Left kidney (tissue), 8 donors: Measurements from ENCODE around the gene VWA5B1. TPM values are rescaled to one million over a fixed set of nuclear protein-coding genes. Genes with fewer than 3 reads are reported as not detected.
"Not testable (repeated sequence)": the region's sequence is repeated elsewhere in the genome, so short reads cannot be mapped to it uniquely, and the experiment has no call there.

Source experiments
- DNase-seq: peaks from one replicate; pipeline ENCODE4 v3.0.0-alpha.2; 2013
- long read RNA-seq, 8 donors: transcript quantifications; one replicate each; lab custom pipeline, GENCODE V29; 2026
- polyA plus RNA-seq: library from polyadenylated mRNA; unstranded; fragments of 120-200 nt; gene quantifications from one replicate; pipeline ENCODE4 v1.2.1, GENCODE V29; 2013; ENCODE audit not compliant: insufficient read length

Gene VWA5B1
- 2.5 TPM for polyA plus RNA-seq
- long read RNA-seq, donor 1 = 0 reads
- long read RNA-seq, donor 2 = 0 reads
- long read RNA-seq, donor 3 = 0 reads
- long read RNA-seq, donor 4 = 0 reads
- long read RNA-seq, donor 5 = 0 reads
- long read RNA-seq, donor 6 = 0 reads
- long read RNA-seq, donor 7 = 0 reads
- long read RNA-seq, donor 8 = 0 reads

GRCh38 chr1:20290624-20291597, at the start of gene VWA5B1:
TSS of gene VWA5B1 (plus strand) at chr1:20290875. CDS start at chr1:20310602, 19,727 bp downstream.
- DNase-seq = peak; percentile 49

GRCh38 chr1:20242890-20243479, 47.7 kb upstream of the VWA5B1 start:
- DNase-seq = no peak

- DNase-seq = no peak
Measured at GRCh38 chr1:20248971-20249612, 41.6 kb upstream of the VWA5B1 start.

GRCh38 chr1:20250340-20250989, 40.2 kb upstream of the VWA5B1 start:
- DNase-seq = no peak

GRCh38 chr1:20252587-20252986, 38.1 kb upstream of the VWA5B1 start:
- DNase-seq = no peak

- DNase-seq = no peak
Measured at GRCh38 chr1:20255666-20256065, 35.0 kb upstream of the VWA5B1 start.

GRCh38 chr1:20259646-20260045, 31.0 kb upstream of the VWA5B1 start:
- DNase-seq = no peak

GRCh38 chr1:20261095-20261494, 29.6 kb upstream of the VWA5B1 start:
- DNase-seq = no peak

GRCh38 chr1:20262810-20263534, 27.7 kb upstream of the VWA5B1 start:
- no peak for DNase-seq

- DNase-seq = no peak
Measured at GRCh38 chr1:20265250-20265649, 25.4 kb upstream of the VWA5B1 start.

- no peak for DNase-seq
Measured at GRCh38 chr1:20266141-20266540, 24.5 kb upstream of the VWA5B1 start.

- DNase-seq = no peak
Measured at GRCh38 chr1:20266642-20267041, 24.0 kb upstream of the VWA5B1 start.

- DNase-seq = no peak
Measured at GRCh38 chr1:20271498-20272400, 18.9 kb upstream of the VWA5B1 start.

- not testable (repeated sequence) for DNase-seq
Measured at GRCh38 chr1:20273716-20274115, 17.0 kb upstream of the VWA5B1 start.

- DNase-seq = no peak
Measured at GRCh38 chr1:20275319-20275925, 15.3 kb upstream of the VWA5B1 start.

- no peak for DNase-seq
Measured at GRCh38 chr1:20276485-20277159, 14.1 kb upstream of the VWA5B1 start.

- DNase-seq = no peak
Measured at GRCh38 chr1:20278692-20279130, 12.0 kb upstream of the VWA5B1 start.

GRCh38 chr1:20279509-20279908, 11.2 kb upstream of the VWA5B1 start:
- DNase-seq = peak; percentile 18

GRCh38 chr1:20280341-20280740, 10.3 kb upstream of the VWA5B1 start:
- DNase-seq = no peak
